ENCODE measurements around the gene CLCN6. TPM values are rescaled to one million over a fixed set of nuclear protein-coding genes. Genes with fewer than 3 reads are reported as not detected.

Gene CLCN6
- total and polyA plus RNA-seq, 2 of the 13 experiments (the other 11 are each of a cell fraction or from before 2014, with no cell fraction given): 14.9 to 19.3 TPM

GRCh38 chr1:11873395-11874257 lies 67.6 kb downstream of the CLCN6 start (continued):
- peak in 1 of 2 experiments; percentile 37; a peak in 2 of 4 replicates for TF ChIP-seq NR2F1 (CRISPR knock-in tag; IDR thresholded peaks at IDR 0.05)
- TF ChIP-seq, protein P1, sequence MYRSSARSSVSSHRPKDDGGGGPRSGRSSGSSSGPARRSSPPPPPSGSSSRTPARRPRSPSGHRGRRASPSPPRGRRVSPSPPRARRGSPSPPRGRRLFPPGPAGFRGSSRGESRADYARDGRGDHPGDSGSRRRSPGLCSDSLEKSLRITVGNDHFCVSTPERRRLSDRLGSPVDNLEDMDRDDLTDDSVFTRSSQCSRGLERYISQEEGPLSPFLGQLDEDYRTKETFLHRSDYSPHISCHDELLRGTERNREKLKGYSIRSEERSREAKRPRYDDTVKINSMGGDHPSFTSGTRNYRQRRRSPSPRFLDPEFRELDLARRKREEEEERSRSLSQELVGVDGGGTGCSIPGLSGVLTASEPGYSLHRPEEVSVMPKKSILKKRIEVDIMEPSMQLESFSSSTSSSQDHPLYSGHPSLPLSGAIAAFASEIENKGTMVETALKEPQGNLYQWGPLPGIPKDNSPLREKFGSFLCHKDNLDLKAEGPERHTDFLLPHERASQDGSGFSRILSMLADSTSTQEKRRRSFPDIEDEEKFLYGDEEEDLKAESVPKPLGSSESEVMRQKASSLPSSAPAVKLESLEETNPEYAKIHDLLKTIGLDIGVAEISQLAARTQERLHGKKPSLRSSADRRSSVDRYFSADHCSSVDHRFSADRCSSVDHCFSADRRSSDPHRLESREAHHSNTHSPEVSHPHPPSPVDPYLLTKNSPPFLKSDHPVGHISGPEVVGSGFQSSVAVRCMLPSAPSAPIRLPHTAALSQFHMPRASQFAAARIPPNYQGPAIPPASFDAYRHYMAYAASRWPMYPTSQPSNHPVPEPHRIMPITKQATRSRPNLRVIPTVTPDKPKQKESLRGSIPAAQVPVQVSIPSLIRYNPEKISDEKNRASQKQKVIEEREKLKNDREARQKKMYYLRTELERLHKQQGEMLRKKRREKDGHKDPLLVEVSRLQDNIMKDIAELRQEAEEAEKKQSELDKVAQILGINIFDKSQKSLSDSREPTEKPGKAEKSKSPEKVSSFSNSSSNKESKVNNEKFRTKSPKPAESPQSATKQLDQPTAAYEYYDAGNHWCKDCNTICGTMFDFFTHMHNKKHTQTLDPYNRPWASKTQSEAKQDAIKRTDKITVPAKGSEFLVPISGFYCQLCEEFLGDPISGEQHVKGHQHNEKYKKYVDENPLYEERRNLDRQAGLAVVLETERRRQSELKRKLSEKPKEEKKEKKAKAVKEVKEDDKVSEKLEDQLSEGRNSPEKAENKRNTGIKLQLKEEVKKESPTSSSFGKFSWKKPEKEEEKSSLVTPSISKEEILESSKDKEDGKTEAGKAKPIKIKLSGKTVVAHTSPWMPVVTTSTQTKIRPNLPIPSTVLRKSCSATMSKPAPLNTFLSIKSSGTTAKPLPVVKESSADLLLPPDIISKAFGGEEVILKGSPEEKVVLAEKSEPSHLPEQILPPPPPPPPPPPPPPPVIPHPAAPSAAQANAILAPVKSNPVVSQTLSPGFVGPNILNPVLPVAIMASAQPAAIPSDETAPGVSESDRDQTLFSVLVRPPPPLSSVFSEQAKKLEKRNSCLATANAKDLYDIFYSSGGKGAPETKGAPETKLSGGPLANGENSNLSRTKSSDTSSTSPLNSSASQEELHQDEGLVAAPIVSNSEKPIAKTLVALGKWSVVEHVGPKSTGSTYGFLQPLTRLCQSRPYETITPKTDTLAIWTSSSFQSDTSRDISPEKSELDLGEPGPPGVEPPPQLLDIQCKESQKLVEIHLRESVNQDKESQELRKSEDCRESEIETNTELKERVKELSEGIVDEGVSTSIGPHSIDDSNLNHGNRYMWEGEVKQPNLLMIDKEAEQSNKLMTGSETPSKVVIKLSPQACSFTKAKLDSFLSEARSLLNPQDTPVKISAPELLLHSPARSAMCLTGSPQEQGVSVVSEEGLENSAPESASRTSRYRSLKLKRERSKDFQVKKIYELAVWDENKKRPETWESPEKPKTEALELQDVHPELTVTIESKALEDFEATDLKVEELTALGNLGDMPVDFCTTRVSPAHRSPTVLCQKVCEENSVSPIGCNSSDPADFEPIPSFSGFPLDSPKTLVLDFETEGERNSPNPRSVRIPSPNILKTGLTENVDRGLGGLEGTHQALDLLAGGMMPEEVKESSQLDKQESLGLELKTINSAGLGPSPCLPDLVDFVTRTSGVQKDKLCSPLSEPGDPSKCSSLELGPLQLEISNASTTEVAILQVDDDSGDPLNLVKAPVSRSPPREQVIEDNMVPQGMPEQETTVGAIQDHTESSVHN (CRISPR knock-in tag; IDR thresholded peaks at IDR 0.05): no peak
- TF ChIP-seq BRF2 (CRISPR knock-in tag; IDR thresholded peaks at IDR 0.05): no peak
- TF ChIP-seq ZNF484 (CRISPR knock-in tag; IDR thresholded peaks at IDR 0.05; ENCODE audit: borderline replicate concordance, low read depth): no peak
- no peak for TF ChIP-seq MXD3 (CRISPR knock-in tag; IDR thresholded peaks at IDR 0.05)
- TF ChIP-seq MIER2 (CRISPR knock-in tag; IDR thresholded peaks at IDR 0.05): no peak
- no peak for TF ChIP-seq TP53 (CRISPR knock-in tag; conservative IDR thresholded peaks at IDR 0.05)
- TF ChIP-seq RARA (CRISPR knock-in tag; IDR thresholded peaks at IDR 0.05): peak; percentile 44; the same call in 1 of the 2 replicates
- no peak for TF ChIP-seq ZNF589 (CRISPR knock-in tag; conservative IDR thresholded peaks at IDR 0.05)
- TF ChIP-seq EZH2 (conservative IDR thresholded peaks at IDR 0.05; ENCODE audit: low read depth, low read length): no peak
- no peak for TF ChIP-seq ZNF780A (CRISPR knock-in tag; IDR thresholded peaks at IDR 0.05)

Data from HepG2 (cell line).